Colonic mucosa (tissue), 4 donors: ENCODE results near the gene ATG4A. TPM values are rescaled to one million over a fixed set of nuclear protein-coding genes. Genes with fewer than 3 reads are reported as not detected.
A peak's percentile ranks its signal among the peaks of the same experiment; 100 is the strongest.

Source experiments
- DNase-seq: peaks from one replicate; pipeline ENCODE4 v3.0.0-alpha.2; 2020
- H3K27ac ChIP-seq: fragments of 200-600 bp; one replicate; pipeline ENCODE4 v1.8.0; 2021
- H3K27me3 ChIP-seq: fragments of 200-600 bp; one replicate; pipeline ENCODE4 v1.8.0; 2021
- H3K36me3 ChIP-seq: fragments of 200-600 bp; one replicate; pipeline ENCODE4 v1.8.0; 2021
- H3K4me1 ChIP-seq: fragments of 200-600 bp; one replicate; pipeline ENCODE4 v1.8.0; 2021; ENCODE audit warnings: mild to moderate bottlenecking
- H3K4me3 ChIP-seq: fragments of 200-600 bp; one replicate; pipeline ENCODE4 v1.8.0; 2021
- H3K9ac ChIP-seq, 2 donors: one replicate each; pipeline ENCODE4 v1.7.0; 2013; ENCODE audit warnings: control low read depth in 2 of 2, low read depth in 2 of 2, low read length in 2 of 2
- H3K9me3 ChIP-seq: fragments of 200-600 bp; one replicate; pipeline ENCODE4 v1.8.0; 2021
- CTCF ChIP-seq: fragments of 200-600 bp; IDR thresholded peaks from one replicate; pipeline ENCODE4 v1.8.0; 2022; ENCODE audit warnings: antibody characterized with exemption, mild to moderate bottlenecking
- intact Hi-C: fragments of 100-400 bp; cut with DNase I; formaldehyde crosslinking; loops from one replicate; pipeline ENCODE4 v1.14.1; 2022
- total RNA-seq, 2 donors: library from RNA; stranded (reverse); fragmentation: NEBNext Ultra II Directional in 1 of 2; extraction: Animal tissue kit (Norgen Biotek cat#: 25700) in 1 of 2; gene quantifications; one replicate each; pipeline ENCODE4 v1.2.1, GENCODE V29; 2021
- donor health status: healthy.
- donor health status: DM: no; HTN: no; CAD: no.
- donor health status: DM: no; HTN: no; CAD: no.

The ATG4A gene
- total RNA-seq, 2 donors from 2014 or later: 15.7 to 19.0 TPM

DNA sequence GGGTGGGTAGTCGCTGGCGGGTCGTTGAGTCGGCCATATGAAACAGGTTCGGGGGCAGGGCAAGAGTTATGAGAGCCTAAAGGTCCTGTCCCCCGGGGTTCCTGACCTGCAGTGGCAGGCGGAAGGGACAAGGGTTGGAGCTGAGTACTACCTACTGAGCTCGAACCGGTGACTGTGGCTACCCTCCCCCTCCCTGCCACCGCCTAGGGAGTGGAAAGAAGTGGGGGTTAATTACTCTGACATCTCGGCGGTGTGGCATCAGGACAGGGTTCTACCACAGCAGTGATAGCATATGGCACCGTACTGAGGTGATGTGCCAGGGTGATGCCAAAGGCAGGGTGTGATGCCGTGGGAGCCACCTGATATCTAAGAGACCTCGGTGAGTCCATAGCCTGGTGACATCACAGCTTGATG is 307 bp downstream of the ATG4A start:
- H3K9me3 ChIP-seq: no peaks in the 10 kb centered on the region
- intact Hi-C loops: no loop called here
- H3K27ac ChIP-seq: peak overlapping the region; percentile 25
- peak overlapping the region; percentile 71 to 73 for H3K9ac ChIP-seq
- no peaks in the 10 kb centered on the region for H3K4me1 ChIP-seq
- H3K4me3 ChIP-seq: peak overlapping the region; percentile 48
- H3K36me3 ChIP-seq: no peaks in the 10 kb centered on the region
- DNase-seq: no peak
- H3K27me3 ChIP-seq: no peaks in the 10 kb centered on the region
- no peak for TF ChIP-seq CTCF

GRCh38 chrX:108097380-108097779 is 5.8 kb downstream of the ATG4A start:
- no peak for TF ChIP-seq CTCF
- Histone ChIP-seq H3K36me3 (no peaks in the 10 kb centered on the region), H3K27ac (no peak overlapping the region), H3K9me3 (no peaks in the 10 kb centered on the region), H3K4me3 (no peak overlapping the region), H3K27me3 (no peaks in the 10 kb centered on the region), H3K4me1 (no peaks in the 10 kb centered on the region), H3K9ac (no peak overlapping the region)
- intact Hi-C loops: no loop called here
- no peak for DNase-seq

DNA sequence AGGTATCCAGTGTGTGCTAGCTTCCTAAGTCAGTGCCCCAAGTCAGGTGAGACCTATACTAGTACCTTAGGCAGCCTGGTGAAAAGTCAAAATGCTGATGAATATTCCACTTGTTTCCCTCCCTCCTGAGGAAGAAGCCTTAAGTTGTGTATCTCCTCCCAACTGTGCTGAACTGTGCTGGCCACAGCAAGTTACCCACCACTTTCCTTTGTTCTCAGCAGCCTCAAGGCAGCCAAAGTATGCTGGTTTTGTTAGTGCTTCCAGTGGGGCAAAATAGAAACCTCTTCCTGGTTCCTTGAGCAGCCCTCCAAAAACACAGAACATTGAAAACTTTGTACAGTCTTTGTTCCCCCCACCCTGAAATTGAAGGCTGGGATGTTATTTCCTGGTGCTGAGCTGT is 13.9 kb downstream of the ATG4A start:
- TF ChIP-seq CTCF: no peak
- no peak for DNase-seq
- H3K4me3 ChIP-seq: no peak overlapping the region
- H3K27me3 ChIP-seq: no peaks in the 10 kb centered on the region
- H3K27ac ChIP-seq: no peak overlapping the region
- H3K36me3 ChIP-seq: no peaks in the 10 kb centered on the region
- no peak overlapping the region for H3K9ac ChIP-seq
- intact Hi-C loops: no loop called here
- H3K9me3 ChIP-seq: no peaks in the 10 kb centered on the region
- no peaks in the 10 kb centered on the region for H3K4me1 ChIP-seq

DNA sequence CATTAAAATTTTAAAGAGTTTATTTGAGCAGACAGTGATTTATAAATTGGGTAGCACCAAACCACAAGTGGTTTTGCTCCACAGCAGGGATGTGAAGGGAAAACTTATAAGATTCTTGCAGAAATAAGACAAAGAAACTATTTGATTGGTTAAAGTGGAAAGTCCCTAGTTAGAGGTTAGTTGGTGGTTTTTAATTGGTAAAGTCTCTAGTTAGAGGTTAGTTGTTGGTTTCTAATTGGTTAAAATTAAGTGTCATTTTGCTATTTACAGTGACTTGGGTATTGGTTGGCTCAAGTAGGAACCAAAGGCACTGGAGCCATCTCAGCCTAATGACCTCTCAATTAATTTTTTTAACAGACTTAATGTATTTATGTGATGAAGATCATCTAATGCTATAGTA is 23.0 kb downstream of the ATG4A start:
- Histone ChIP-seq H3K27ac (no peak overlapping the region), H3K27me3 (no peaks in the 10 kb centered on the region), H3K4me1 (no peaks in the 10 kb centered on the region), H3K9ac (no peak overlapping the region), H3K4me3 (no peak overlapping the region), H3K9me3 (no peaks in the 10 kb centered on the region), H3K36me3 (no peaks in the 10 kb centered on the region)
- no peak for TF ChIP-seq CTCF
- DNase-seq: no peak
- intact Hi-C loops: no loop called here

DNA sequence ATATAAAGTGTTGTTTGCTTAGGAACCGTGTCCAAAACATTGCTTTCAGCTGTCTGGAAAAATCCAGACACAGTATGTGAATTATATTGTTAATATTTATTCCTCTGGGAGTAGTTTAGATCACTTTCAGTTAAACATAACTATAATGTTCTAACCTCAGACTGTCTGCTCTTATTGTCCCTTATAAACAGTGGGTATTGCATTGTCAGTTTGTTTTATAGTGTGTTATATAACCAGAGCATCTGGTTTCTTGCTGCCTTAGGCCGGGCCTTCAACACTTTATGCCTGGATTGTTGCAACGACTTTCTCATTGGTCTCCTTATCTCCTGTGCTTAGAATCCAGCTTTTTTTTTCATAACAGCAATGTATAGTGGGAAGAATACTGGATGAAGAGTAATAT is 26.4 kb downstream of the ATG4A start:
- H3K36me3 ChIP-seq: no peaks in the 10 kb centered on the region
- no peak overlapping the region for H3K27ac ChIP-seq
- H3K27me3 ChIP-seq: no peaks in the 10 kb centered on the region
- intact Hi-C loops: no loop called here
- no peak for TF ChIP-seq CTCF
- no peaks in the 10 kb centered on the region for H3K9me3 ChIP-seq
- DNase-seq: no peak
- no peaks in the 10 kb centered on the region for H3K4me1 ChIP-seq
- no peak overlapping the region for H3K9ac ChIP-seq
- no peak overlapping the region for H3K4me3 ChIP-seq

DNA sequence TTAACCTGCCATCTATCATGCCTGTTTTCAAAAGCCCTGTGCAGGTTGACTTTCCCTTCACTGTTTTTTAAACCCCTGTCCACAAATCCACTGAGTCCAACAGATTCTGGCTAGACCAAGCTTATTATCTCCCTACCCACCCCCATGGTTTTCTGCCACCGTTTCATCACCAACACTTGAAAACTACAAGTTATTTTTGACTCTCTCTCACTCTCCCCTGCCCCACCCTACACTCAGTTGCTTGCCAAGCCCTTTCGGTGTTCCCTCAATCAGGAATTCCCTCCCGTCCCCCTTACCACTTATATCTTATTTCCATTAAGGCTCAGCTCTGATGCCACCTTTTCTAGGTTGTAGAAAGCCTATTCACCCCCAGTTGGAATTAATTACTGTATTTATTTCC is 29.7 kb downstream of the ATG4A start:
- Histone ChIP-seq H3K27me3 (no peaks in the 10 kb centered on the region), H3K36me3 (no peaks in the 10 kb centered on the region), H3K27ac (no peak overlapping the region), H3K4me3 (no peak overlapping the region), H3K4me1 (no peaks in the 10 kb centered on the region), H3K9me3 (no peaks in the 10 kb centered on the region), H3K9ac (no peak overlapping the region)
- no peak for TF ChIP-seq CTCF
- no peak for DNase-seq
- intact Hi-C loops: no loop called here
